ENCODE results near the gene PLPPR3. TPM values are rescaled to one million over a fixed set of nuclear protein-coding genes. Genes with fewer than 3 reads are reported as not detected.

The PLPPR3 gene
- polyA plus RNA-seq, 1 of the 3 experiments (the other 2 are of a cell fraction): 1.6 TPM

DNA sequence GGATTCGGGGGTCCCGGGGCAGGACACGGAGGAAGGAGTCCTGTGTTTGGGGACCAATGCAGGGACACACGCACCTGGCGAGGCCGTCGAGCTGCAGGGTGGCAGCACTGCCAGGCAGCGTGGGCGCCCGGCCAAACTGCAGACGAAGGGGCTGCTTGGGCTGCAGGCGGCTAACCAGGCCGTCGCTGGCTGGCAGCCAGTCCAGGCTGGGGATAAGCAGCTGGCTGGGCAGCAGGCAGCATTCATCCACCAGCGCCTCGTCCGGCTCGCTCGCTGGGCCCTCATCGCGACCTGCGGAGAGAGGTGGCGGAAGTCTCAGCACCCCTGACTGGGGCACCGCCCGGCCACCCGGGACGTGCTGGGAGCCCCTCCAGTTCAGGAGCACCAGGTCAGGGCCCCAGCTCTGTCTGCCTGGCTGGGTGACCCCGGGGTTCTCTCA lies 49.2 kb upstream of the PLPPR3 start (continued):
- TF ChIP-seq GATA2 (CRISPR knock-in tag; IDR thresholded peaks at IDR 0.05) (no peak), EZH2phosphoT487 (IDR thresholded peaks at IDR 0.05; ENCODE audit: borderline replicate concordance, low read depth) (no peak), JUND (IDR thresholded peaks at IDR 0.05) (no peak), TCF12 (IDR thresholded peaks at IDR 0.05) (no peak), CHD2 (IDR thresholded peaks at IDR 0.05; ENCODE audit: low read length, partially characterized antibody) (no peak), TAF1 (IDR thresholded peaks at IDR 0.05; ENCODE audit: borderline replicate concordance, low read depth, low read length) (no peak), YY1 (IDR thresholded peaks at IDR 0.05; ENCODE audit: low read depth) (no peak), FOXM1 (IDR thresholded peaks at IDR 0.05; ENCODE audit: low read depth) (no peak), RCOR1 (IDR thresholded peaks at IDR 0.05; ENCODE audit: low read length) (peak; percentile 45; the same call in 1 of the 2 replicates), RXRA (IDR thresholded peaks at IDR 0.05; ENCODE audit: borderline replicate concordance, low read depth) (no peak), MEF2A (IDR thresholded peaks at IDR 0.05; ENCODE audit: borderline replicate concordance, low read depth) (no peak), NFIC (IDR thresholded peaks at IDR 0.05; ENCODE audit: borderline replicate concordance) (no peak), RFX5 (IDR thresholded peaks at IDR 0.05; ENCODE audit: low read length) (no peak), EP300 (IDR thresholded peaks at IDR 0.05; ENCODE audit: borderline replicate concordance in 1 of 2, low read depth in 1 of 2, low read length in 1 of 2) (no peak), RAD21 (IDR thresholded peaks at IDR 0.05; ENCODE audit: low read length) (peak; percentile 13; the same call in 1 of the 2 replicates), MXI1 (IDR thresholded peaks at IDR 0.05; ENCODE audit: low read depth, low read length) (no peak; the same call in 1 of the 2 replicates), ZBTB33 (IDR thresholded peaks at IDR 0.05; ENCODE audit: borderline replicate concordance, low read depth) (no peak), MAX (IDR thresholded peaks at IDR 0.05; ENCODE audit: low read depth) (no peak), SIN3A (IDR thresholded peaks at IDR 0.05; ENCODE audit: borderline replicate concordance, low read depth, low read length) (no peak), POLR2AphosphoS5 (IDR thresholded peaks at IDR 0.05; ENCODE audit: low read depth, low read length) (no peak), FOSL2 (IDR thresholded peaks at IDR 0.05; ENCODE audit: borderline replicate concordance, low read depth) (no peak), NRF1 (IDR thresholded peaks at IDR 0.05; ENCODE audit: low read depth, low read length) (no peak), GABPA (IDR thresholded peaks at IDR 0.05; ENCODE audit: low read depth) (no peak)
- TF ChIP-seq, protein P1, sequence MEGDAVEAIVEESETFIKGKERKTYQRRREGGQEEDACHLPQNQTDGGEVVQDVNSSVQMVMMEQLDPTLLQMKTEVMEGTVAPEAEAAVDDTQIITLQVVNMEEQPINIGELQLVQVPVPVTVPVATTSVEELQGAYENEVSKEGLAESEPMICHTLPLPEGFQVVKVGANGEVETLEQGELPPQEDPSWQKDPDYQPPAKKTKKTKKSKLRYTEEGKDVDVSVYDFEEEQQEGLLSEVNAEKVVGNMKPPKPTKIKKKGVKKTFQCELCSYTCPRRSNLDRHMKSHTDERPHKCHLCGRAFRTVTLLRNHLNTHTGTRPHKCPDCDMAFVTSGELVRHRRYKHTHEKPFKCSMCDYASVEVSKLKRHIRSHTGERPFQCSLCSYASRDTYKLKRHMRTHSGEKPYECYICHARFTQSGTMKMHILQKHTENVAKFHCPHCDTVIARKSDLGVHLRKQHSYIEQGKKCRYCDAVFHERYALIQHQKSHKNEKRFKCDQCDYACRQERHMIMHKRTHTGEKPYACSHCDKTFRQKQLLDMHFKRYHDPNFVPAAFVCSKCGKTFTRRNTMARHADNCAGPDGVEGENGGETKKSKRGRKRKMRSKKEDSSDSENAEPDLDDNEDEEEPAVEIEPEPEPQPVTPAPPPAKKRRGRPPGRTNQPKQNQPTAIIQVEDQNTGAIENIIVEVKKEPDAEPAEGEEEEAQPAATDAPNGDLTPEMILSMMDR (IDR thresholded peaks at IDR 0.05): no peak
